ENCODE measurements around the gene PSG2.
"Not testable (repeated sequence)": the region's sequence is repeated elsewhere in the genome, so short reads cannot be mapped to it uniquely, and the experiment has no call there.

PSG2 gene

GRCh38 chr19:43078311-43078710 lies 4.2 kb downstream of the PSG2 start:
- no peaks in the 10 kb centered on the region for H3K4me1 ChIP-seq (ENCODE audit: insufficient read depth, low read length, poor library complexity, severe bottlenecking)
- no peak overlapping the region for H3K9ac ChIP-seq (ENCODE audit: low read depth, low read length, poor library complexity, severe bottlenecking)
- H3K36me3 ChIP-seq (ENCODE audit: insufficient read depth, low read length) = no peaks in the 10 kb centered on the region
- no peaks in the 10 kb centered on the region for H3K9me2 ChIP-seq (replicated peaks; ENCODE audit: low read depth, low read length)
- H3F3A ChIP-seq (ENCODE audit: low read depth) = no peaks in the 10 kb centered on the region
- H3K27me3 ChIP-seq (ENCODE audit: insufficient read depth, low read length, poor library complexity, severe bottlenecking) = no peaks in the 10 kb centered on the region
- no peak for TF ChIP-seq EZH2phosphoT487 (IDR thresholded peaks at IDR 0.05; ENCODE audit: borderline replicate concordance)
- no peak for TF ChIP-seq CTCF (conservative IDR thresholded peaks at IDR 0.05; ENCODE audit: low read length)
- H3K4me3 ChIP-seq (ENCODE audit: low read length, poor library complexity, severe bottlenecking) = no peak overlapping the region
- no peak overlapping the region for H2AFZ ChIP-seq (ENCODE audit: low read length)
- no peaks in the 10 kb centered on the region for H3K79me2 ChIP-seq (ENCODE audit: insufficient read depth, low read length)
- no peak overlapping the region for H3K4me2 ChIP-seq (ENCODE audit: low read depth, low read length, poor library complexity, severe bottlenecking)
- H3K9me3 ChIP-seq (ENCODE audit: insufficient read depth, low read depth, low read length) = no peaks in the 10 kb centered on the region
- no peaks in the 10 kb centered on the region for H4K20me1 ChIP-seq (ENCODE audit: insufficient read depth, low read length, poor library complexity, severe bottlenecking)

- not testable (repeated sequence) for H3K9me3 ChIP-seq (ENCODE audit: insufficient read depth, low read depth, low read length); H2AFZ ChIP-seq (ENCODE audit: low read length); H3K9me2 ChIP-seq (replicated peaks; ENCODE audit: low read depth, low read length); H3K36me3 ChIP-seq (ENCODE audit: insufficient read depth, low read length); H3F3A ChIP-seq (ENCODE audit: low read depth); H3K4me3 ChIP-seq (ENCODE audit: low read length, poor library complexity, severe bottlenecking); H3K27me3 ChIP-seq (ENCODE audit: insufficient read depth, low read length, poor library complexity, severe bottlenecking); H3K9ac ChIP-seq (ENCODE audit: low read depth, low read length, poor library complexity, severe bottlenecking); H3K4me1 ChIP-seq (ENCODE audit: insufficient read depth, low read length, poor library complexity, severe bottlenecking); H4K20me1 ChIP-seq (ENCODE audit: insufficient read depth, low read length, poor library complexity, severe bottlenecking); H3K79me2 ChIP-seq (ENCODE audit: insufficient read depth, low read length); H3K4me2 ChIP-seq (ENCODE audit: low read depth, low read length, poor library complexity, severe bottlenecking)
Measured at GRCh38 chr19:43077881-43078280, 4.6 kb downstream of the PSG2 start.

GRCh38 chr19:43062418-43062817 lies 20.1 kb downstream of the PSG2 start:
- not testable (repeated sequence) for H3K4me2 ChIP-seq (ENCODE audit: low read depth, low read length, poor library complexity, severe bottlenecking); H2AFZ ChIP-seq (ENCODE audit: low read length); H3F3A ChIP-seq (ENCODE audit: low read depth); H3K79me2 ChIP-seq (ENCODE audit: insufficient read depth, low read length); H3K9me3 ChIP-seq (ENCODE audit: insufficient read depth, low read depth, low read length); H3K27me3 ChIP-seq (ENCODE audit: insufficient read depth, low read length, poor library complexity, severe bottlenecking); H4K20me1 ChIP-seq (ENCODE audit: insufficient read depth, low read length, poor library complexity, severe bottlenecking); H3K4me1 ChIP-seq (ENCODE audit: insufficient read depth, low read length, poor library complexity, severe bottlenecking); H3K4me3 ChIP-seq (ENCODE audit: low read length, poor library complexity, severe bottlenecking); H3K9ac ChIP-seq (ENCODE audit: low read depth, low read length, poor library complexity, severe bottlenecking); H3K9me2 ChIP-seq (replicated peaks; ENCODE audit: low read depth, low read length); H3K36me3 ChIP-seq (ENCODE audit: insufficient read depth, low read length)

GRCh38 chr19:43061326-43061725 lies 21.2 kb downstream of the PSG2 start:
- H3K27me3 ChIP-seq (ENCODE audit: insufficient read depth, low read length, poor library complexity, severe bottlenecking); H4K20me1 ChIP-seq (ENCODE audit: insufficient read depth, low read length, poor library complexity, severe bottlenecking); H3K4me1 ChIP-seq (ENCODE audit: insufficient read depth, low read length, poor library complexity, severe bottlenecking); H3K4me3 ChIP-seq (ENCODE audit: low read length, poor library complexity, severe bottlenecking); H3K79me2 ChIP-seq (ENCODE audit: insufficient read depth, low read length); H3K4me2 ChIP-seq (ENCODE audit: low read depth, low read length, poor library complexity, severe bottlenecking); H3K9me2 ChIP-seq (replicated peaks; ENCODE audit: low read depth, low read length); H3K36me3 ChIP-seq (ENCODE audit: insufficient read depth, low read length); H3K9ac ChIP-seq (ENCODE audit: low read depth, low read length, poor library complexity, severe bottlenecking); H3F3A ChIP-seq (ENCODE audit: low read depth); H2AFZ ChIP-seq (ENCODE audit: low read length); H3K9me3 ChIP-seq (ENCODE audit: insufficient read depth, low read depth, low read length): not testable (repeated sequence)

- H3K4me2 ChIP-seq (ENCODE audit: low read depth, low read length, poor library complexity, severe bottlenecking); H3K4me3 ChIP-seq (ENCODE audit: low read length, poor library complexity, severe bottlenecking); H3F3A ChIP-seq (ENCODE audit: low read depth); H3K27me3 ChIP-seq (ENCODE audit: insufficient read depth, low read length, poor library complexity, severe bottlenecking); H2AFZ ChIP-seq (ENCODE audit: low read length); H3K4me1 ChIP-seq (ENCODE audit: insufficient read depth, low read length, poor library complexity, severe bottlenecking); H3K9ac ChIP-seq (ENCODE audit: low read depth, low read length, poor library complexity, severe bottlenecking); H4K20me1 ChIP-seq (ENCODE audit: insufficient read depth, low read length, poor library complexity, severe bottlenecking); H3K36me3 ChIP-seq (ENCODE audit: insufficient read depth, low read length); H3K9me3 ChIP-seq (ENCODE audit: insufficient read depth, low read depth, low read length); H3K79me2 ChIP-seq (ENCODE audit: insufficient read depth, low read length); H3K9me2 ChIP-seq (replicated peaks; ENCODE audit: low read depth, low read length): not testable (repeated sequence)
Measured at GRCh38 chr19:43060254-43060653, 22.2 kb downstream of the PSG2 start.

- not testable (repeated sequence) for H3F3A ChIP-seq (ENCODE audit: low read depth); H2AFZ ChIP-seq (ENCODE audit: low read length); H3K27me3 ChIP-seq (ENCODE audit: insufficient read depth, low read length, poor library complexity, severe bottlenecking)
Measured at GRCh38 chr19:43059482-43059881, 23.0 kb downstream of the PSG2 start.

GRCh38 chr19:43058440-43058839 lies 24.1 kb downstream of the PSG2 start:
- H3K9ac ChIP-seq (ENCODE audit: low read depth, low read length, poor library complexity, severe bottlenecking); H3K79me2 ChIP-seq (ENCODE audit: insufficient read depth, low read length): not testable (repeated sequence)

More at GRCh38 chr19:43059482-43059881, 23.0 kb downstream of the PSG2 start:
- H3K4me3 ChIP-seq (ENCODE audit: low read length, poor library complexity, severe bottlenecking); H3K36me3 ChIP-seq (ENCODE audit: insufficient read depth, low read length); H3K9me2 ChIP-seq (replicated peaks; ENCODE audit: low read depth, low read length); H3K4me2 ChIP-seq (ENCODE audit: low read depth, low read length, poor library complexity, severe bottlenecking); H3K9me3 ChIP-seq (ENCODE audit: insufficient read depth, low read depth, low read length); H3K4me1 ChIP-seq (ENCODE audit: insufficient read depth, low read length, poor library complexity, severe bottlenecking); H4K20me1 ChIP-seq (ENCODE audit: insufficient read depth, low read length, poor library complexity, severe bottlenecking); H3K9ac ChIP-seq (ENCODE audit: low read depth, low read length, poor library complexity, severe bottlenecking); H3K79me2 ChIP-seq (ENCODE audit: insufficient read depth, low read length): not testable (repeated sequence)

More at GRCh38 chr19:43058440-43058839, 24.1 kb downstream of the PSG2 start:
- not testable (repeated sequence) for H3K9me3 ChIP-seq (ENCODE audit: insufficient read depth, low read depth, low read length); H3K9me2 ChIP-seq (replicated peaks; ENCODE audit: low read depth, low read length); H3F3A ChIP-seq (ENCODE audit: low read depth); H3K4me1 ChIP-seq (ENCODE audit: insufficient read depth, low read length, poor library complexity, severe bottlenecking); H3K36me3 ChIP-seq (ENCODE audit: insufficient read depth, low read length); H3K4me3 ChIP-seq (ENCODE audit: low read length, poor library complexity, severe bottlenecking); H2AFZ ChIP-seq (ENCODE audit: low read length); H3K4me2 ChIP-seq (ENCODE audit: low read depth, low read length, poor library complexity, severe bottlenecking); H3K27me3 ChIP-seq (ENCODE audit: insufficient read depth, low read length, poor library complexity, severe bottlenecking); H4K20me1 ChIP-seq (ENCODE audit: insufficient read depth, low read length, poor library complexity, severe bottlenecking)

Data from Loucy (cell line).